Left ventricle myocardium superior (tissue), 1 donor: ENCODE measurements around the gene ADARB1. TPM values are rescaled to one million over a fixed set of nuclear protein-coding genes. Genes with fewer than 3 reads are reported as not detected.

Source experiments
- ATAC-seq: fragments of 200-7000 bp; cut with Tn5 transposase; one replicate; pipeline ENCODE4 v1.9.1; 2020; ENCODE audit warnings: mild to moderate bottlenecking, moderate library complexity
- DNase-seq: peaks from one replicate; pipeline ENCODE4 v3.0.0-alpha.2; 2020
- intact Hi-C: fragments of 100-400 bp; cut with micrococcal nuclease; formaldehyde crosslinking; loops from one replicate; pipeline ENCODE4 v1.11.0; 2022
- total RNA-seq: library from RNA; stranded (reverse); fragmentation: NEBNext Ultra II Directional; extraction: Animal tissue kit (Norgen Biotek cat#: 25700); gene quantifications from one replicate; pipeline ENCODE4 v1.2.1, GENCODE V29; 2021
- donor health status: DM: no; HTN: yes; CAD: no; lungs with severe emphysema.

The ADARB1 gene
- total RNA-seq, 1 donor from 2014 or later = 13.6 TPM

DNA sequence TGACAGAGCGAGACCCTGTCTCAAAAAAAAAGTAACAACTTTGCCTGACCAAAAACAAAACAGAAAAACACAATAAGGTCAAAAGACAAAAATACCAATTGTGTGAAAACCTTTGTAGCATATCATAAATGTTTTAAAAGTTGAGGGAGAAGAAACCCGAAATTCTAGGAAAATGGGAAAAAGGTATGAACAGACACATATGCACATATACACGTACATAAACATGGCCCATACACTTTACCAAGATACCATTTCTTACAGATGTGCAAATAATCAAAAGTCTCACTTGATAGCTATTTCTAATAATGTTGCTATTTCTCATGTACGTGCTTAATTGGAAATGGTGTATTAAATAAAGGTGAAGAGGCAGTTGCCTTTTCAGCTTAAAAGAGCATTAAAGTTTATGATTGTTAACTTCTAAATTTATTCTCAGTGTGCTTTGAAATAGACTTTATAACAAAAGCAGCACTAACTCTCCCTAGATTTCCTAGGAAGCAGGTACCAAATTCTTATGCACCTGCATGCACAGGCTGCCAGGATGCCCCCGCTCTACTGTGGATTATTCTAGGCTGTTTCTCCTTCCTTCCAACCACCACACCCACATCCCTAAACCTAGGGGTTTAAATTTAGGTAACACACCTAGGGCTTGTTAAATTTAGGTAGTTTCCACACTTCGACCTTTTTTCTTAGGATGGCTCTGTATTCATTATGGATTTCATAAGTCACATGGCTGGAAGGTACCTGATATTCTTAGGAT is 33.8 kb downstream of the ADARB1 start:
- no peak for DNase-seq
- intact Hi-C loops = no loop called here
- no peak for ATAC-seq

- ATAC-seq = no peak
- intact Hi-C loops = no loop called here
- no peak for DNase-seq
Observed at GRCh38 chr21:45108808-45109781, 34.7 kb downstream of the ADARB1 start.

- DNase-seq (no peak), ATAC-seq (peak; percentile 30)
- intact Hi-C loops = no loop called here
Observed at GRCh38 chr21:45109831-45110492, 35.6 kb downstream of the ADARB1 start.

GRCh38 chr21:45110873-45111624 is 36.7 kb downstream of the ADARB1 start:
- no peak for DNase-seq
- intact Hi-C loops = no loop called here
- no peak for ATAC-seq

- no peak for ATAC-seq
- intact Hi-C loops = no loop called here
- no peak for DNase-seq
Observed at GRCh38 chr21:45111703-45112102, 37.3 kb downstream of the ADARB1 start.

GRCh38 chr21:45112371-45112770 is 38.0 kb downstream of the ADARB1 start:
- DNase-seq (no peak), ATAC-seq (no peak)
- intact Hi-C loops = no loop called here

GRCh38 chr21:45113543-45113942 is 39.2 kb downstream of the ADARB1 start:
- ATAC-seq (peak; percentile 46), DNase-seq (no peak)
- intact Hi-C loops = no loop called here

- intact Hi-C loops = no loop called here
- ATAC-seq (peak; percentile 85), DNase-seq (peak; percentile 40)
Observed at GRCh38 chr21:45114072-45114471, 39.7 kb downstream of the ADARB1 start.

- intact Hi-C loops = no loop called here
- ATAC-seq (peak; percentile 82), DNase-seq (no peak)
Observed at GRCh38 chr21:45114475-45114874, 40.1 kb downstream of the ADARB1 start.

DNA sequence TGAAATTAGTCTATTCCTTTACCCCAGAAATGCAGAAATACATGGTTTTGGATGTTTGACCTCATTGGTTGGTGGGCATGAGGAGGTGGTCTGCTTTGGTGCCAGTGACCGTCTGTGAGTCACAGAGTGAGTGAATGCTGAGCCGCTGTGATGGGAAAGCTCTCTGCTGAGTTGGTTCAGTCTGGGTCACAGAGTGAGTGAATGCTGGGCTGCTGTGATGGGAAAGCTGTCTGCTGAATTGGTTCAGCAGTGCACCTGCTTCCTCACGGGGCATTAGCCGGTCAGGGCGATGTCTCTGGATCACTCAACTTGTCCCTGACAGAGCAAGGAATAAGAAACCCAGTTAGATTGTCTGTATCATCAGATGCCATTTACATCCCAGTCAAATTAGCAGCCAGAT is 40.8 kb downstream of the ADARB1 start:
- intact Hi-C loops = no loop called here
- ATAC-seq (no peak), DNase-seq (no peak)

DNA sequence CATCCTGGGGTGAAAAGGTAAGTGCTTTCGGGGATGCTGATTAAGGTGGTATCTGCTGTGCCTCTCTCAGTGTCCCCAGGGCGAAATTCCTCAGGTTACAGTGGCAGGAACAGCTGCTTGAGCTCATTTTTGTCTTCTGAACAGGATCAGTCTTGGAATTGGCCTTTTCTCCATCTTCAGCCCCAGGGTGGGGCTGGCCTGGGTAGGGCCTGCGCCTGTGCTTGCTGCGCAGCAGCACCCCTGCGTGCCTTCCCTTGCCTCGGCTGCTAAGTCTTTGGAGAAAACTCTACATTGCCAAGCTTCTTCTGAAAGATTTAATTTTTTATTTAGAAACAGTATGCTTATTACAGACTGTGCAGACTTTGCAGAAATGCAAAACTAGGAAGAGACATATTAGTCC is 41.7 kb downstream of the ADARB1 start:
- DNase-seq (no peak), ATAC-seq (no peak)
- intact Hi-C loops = no loop called here

DNA sequence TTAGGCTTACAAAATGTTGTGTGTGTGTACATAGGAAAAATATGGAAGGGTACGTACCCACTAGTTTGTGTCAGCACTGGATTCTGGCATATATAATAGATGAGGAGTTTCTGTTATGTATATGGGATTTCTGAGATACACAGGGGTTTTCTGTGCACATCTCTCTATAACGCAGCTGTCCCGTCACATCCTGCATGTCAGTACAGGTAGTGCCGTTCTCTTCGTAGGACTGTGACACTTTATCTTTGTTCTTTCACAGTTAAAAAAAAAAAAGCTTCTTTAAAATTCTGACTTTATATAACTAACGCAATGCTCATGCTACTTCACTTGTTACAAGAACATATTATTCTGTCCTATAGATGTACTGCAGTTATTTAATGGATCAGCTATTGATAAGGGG is 42.9 kb downstream of the ADARB1 start:
- intact Hi-C loops = no loop called here
- DNase-seq (no peak), ATAC-seq (no peak)

- no peak for DNase-seq
- ATAC-seq = no peak
- intact Hi-C loops = no loop called here
Observed at GRCh38 chr21:45118099-45118498, 43.7 kb downstream of the ADARB1 start.

- no peak for DNase-seq
- intact Hi-C loops = no loop called here
- ATAC-seq = no peak
Observed at GRCh38 chr21:45119812-45120211, 45.4 kb downstream of the ADARB1 start.

- ATAC-seq (no peak), DNase-seq (no peak)
- intact Hi-C loops = no loop called here
Observed at GRCh38 chr21:45120975-45121374, 46.6 kb downstream of the ADARB1 start.

- intact Hi-C loops = no loop called here
- ATAC-seq (no peak), DNase-seq (no peak)
Observed at GRCh38 chr21:45122030-45122429, 47.6 kb downstream of the ADARB1 start.

- intact Hi-C loops = no loop called here
- ATAC-seq = no peak
- no peak for DNase-seq
Observed at GRCh38 chr21:45122432-45123132, 48.2 kb downstream of the ADARB1 start.

GRCh38 chr21:45123440-45123839 is 49.1 kb downstream of the ADARB1 start:
- intact Hi-C loops = no loop called here
- no peak for DNase-seq
- ATAC-seq = no peak

DNA sequence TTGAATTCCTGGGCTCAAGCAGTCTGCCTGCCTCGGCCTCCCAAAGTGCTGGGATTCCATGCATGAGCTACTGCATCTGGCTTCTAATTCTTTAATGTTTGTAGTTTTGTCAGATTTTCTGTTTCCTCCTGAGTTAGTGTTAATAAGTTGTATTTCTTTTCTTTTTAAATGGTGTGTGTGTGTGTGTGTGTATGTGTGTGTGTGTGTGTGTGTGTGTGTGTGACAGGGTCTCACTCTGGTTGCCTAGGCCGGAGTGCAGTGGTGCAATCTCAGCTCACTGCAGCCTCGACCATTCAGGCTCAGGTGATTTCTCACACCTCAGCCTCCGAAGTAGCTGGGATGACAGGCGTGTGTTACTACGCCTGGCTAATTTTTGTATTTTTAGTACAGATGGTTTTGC is 50.2 kb downstream of the ADARB1 start:
- intact Hi-C loops = no loop called here
- ATAC-seq (no peak), DNase-seq (no peak)
